HG03066 (cell line): ENCODE data around the gene NOS3.

Experiments
- ATAC-seq: cut with Tn5 transposase; IDR thresholded peaks from one replicate; pipeline ENCODE4 v1.9.1; 2021; ENCODE audit warnings: low read depth; ENCODE audit not compliant: unreplicated experiment

The NOS3 gene

GRCh38 chr7:150963707-150964559 lies 26.9 kb upstream of the NOS3 start:
- ATAC-seq: no peak

GRCh38 chr7:150964593-150965111 lies 26.2 kb upstream of the NOS3 start:
- no peak for ATAC-seq

GRCh38 chr7:150965273-150965830 lies 25.5 kb upstream of the NOS3 start:
- ATAC-seq: no peak

- ATAC-seq: no peak
These were observed 24.8 kb upstream of the NOS3 start for GRCh38 chr7:150966002-150966401.

- ATAC-seq: no peak
These were observed 23.5 kb upstream of the NOS3 start for GRCh38 chr7:150967349-150967748.

- no peak for ATAC-seq
These were observed 22.6 kb upstream of the NOS3 start for GRCh38 chr7:150968056-150968733.

- ATAC-seq: no peak
These were observed 22.0 kb upstream of the NOS3 start for GRCh38 chr7:150968734-150969372.

- no peak for ATAC-seq
These were observed 21.3 kb upstream of the NOS3 start for GRCh38 chr7:150969475-150969874.

- ATAC-seq: no peak
These were observed 20.4 kb upstream of the NOS3 start for GRCh38 chr7:150970424-150970823.

GRCh38 chr7:150971242-150972022 lies 19.4 kb upstream of the NOS3 start:
- no peak for ATAC-seq

- ATAC-seq: no peak
These were observed 18.8 kb upstream of the NOS3 start for GRCh38 chr7:150972023-150972468.

GRCh38 chr7:150972741-150973140 lies 18.1 kb upstream of the NOS3 start:
- no peak for ATAC-seq

GRCh38 chr7:150973571-150974451 lies 17.0 kb upstream of the NOS3 start:
- ATAC-seq: no peak

GRCh38 chr7:150974468-150975391 lies 16.1 kb upstream of the NOS3 start:
- ATAC-seq: no peak

- no peak for ATAC-seq
These were observed 15.1 kb upstream of the NOS3 start for GRCh38 chr7:150975536-150976319.

- no peak for ATAC-seq
These were observed 14.1 kb upstream of the NOS3 start for GRCh38 chr7:150976529-150977381.
